HUES64 (cell line): ENCODE measurements around the gene CCR5AS.
"Not testable (repeated sequence)": the region's sequence is repeated elsewhere in the genome, so short reads cannot be mapped to it uniquely, and the experiment has no call there.

Experiments
- H3K27ac ChIP-seq: 2 replicates; pipeline ENCODE4 v1.7.0; 2013; ENCODE audit warnings: low read depth, low read length, inconsistent platforms
- H3K27me3 ChIP-seq: 2 replicates; pipeline ENCODE4 v1.6.1; 2013; ENCODE audit warnings: mild to moderate bottlenecking, low read length; ENCODE audit not compliant: insufficient read depth
- H3K36me3 ChIP-seq: 2 replicates; pipeline ENCODE4 v1.6.1; 2013; ENCODE audit warnings: mild to moderate bottlenecking, low read length; ENCODE audit not compliant: insufficient read depth
- H3K4me1 ChIP-seq: 2 replicates; pipeline ENCODE4 v1.6.1; 2013; ENCODE audit warnings: mild to moderate bottlenecking, low read length, moderate library complexity; ENCODE audit not compliant: insufficient read depth
- H3K4me3 ChIP-seq: 2 replicates; pipeline ENCODE4 v1.5.1; 2013; ENCODE audit warnings: mild to moderate bottlenecking, low read length, moderate library complexity
- H3K9ac ChIP-seq: 2 replicates; pipeline ENCODE4 v1.6.1; 2013; ENCODE audit warnings: mild to moderate bottlenecking, low read depth, low read length
- H3K9me3 ChIP-seq: 2 replicates; pipeline ENCODE4 v1.6.1; 2013; ENCODE audit warnings: low read depth, low read length; ENCODE audit not compliant: insufficient read depth
- WGBS: fragments of 150-250, 120-280 bp; methylation state at CpG from one replicate; pipeline ENCODE4 v1.1.7; 2013; ENCODE audit warnings: missing lambda C conversion rate; 5-methylcytosine and 5-hydroxymethylcytosine counted together

CCR5AS gene

GRCh38 chr3:46414739-46415138 is 7.9 kb upstream of the CCR5AS start:
- no peaks in the 10 kb centered on the region for H3K27me3 ChIP-seq
- no peaks in the 10 kb centered on the region for H3K36me3 ChIP-seq
- H3K9me3 ChIP-seq = no peaks in the 10 kb centered on the region
- H3K4me1 ChIP-seq = no peaks in the 10 kb centered on the region
- WGBS = 90% methylated on average over 4 of the region's 4 CpGs
- no peak overlapping the region for H3K27ac ChIP-seq
- no peak overlapping the region for H3K4me3 ChIP-seq
- no peak overlapping the region for H3K9ac ChIP-seq

GRCh38 chr3:46413951-46414350 is 7.1 kb upstream of the CCR5AS start:
- no peak overlapping the region for H3K27ac ChIP-seq
- no peaks in the 10 kb centered on the region for H3K4me1 ChIP-seq
- H3K4me3 ChIP-seq = no peak overlapping the region
- no peaks in the 10 kb centered on the region for H3K9me3 ChIP-seq
- WGBS = 84% methylated on average over 3 of the region's 5 CpGs
- H3K36me3 ChIP-seq = no peaks in the 10 kb centered on the region
- H3K9ac ChIP-seq = no peak overlapping the region
- no peaks in the 10 kb centered on the region for H3K27me3 ChIP-seq

GRCh38 chr3:46412786-46413298 is 6.0 kb upstream of the CCR5AS start:
- Histone ChIP-seq H3K4me1 (no peaks in the 10 kb centered on the region), H3K9ac (no peak overlapping the region), H3K27me3 (no peaks in the 10 kb centered on the region), H3K4me3 (no peak overlapping the region), H3K9me3 (no peaks in the 10 kb centered on the region), H3K36me3 (no peaks in the 10 kb centered on the region), H3K27ac (no peak overlapping the region)
- WGBS = 88% methylated on average over 3 of the region's 3 CpGs

GRCh38 chr3:46411271-46411670 is 4.4 kb upstream of the CCR5AS start:
- H3K27me3 ChIP-seq = no peaks in the 10 kb centered on the region
- H3K4me1 ChIP-seq = no peaks in the 10 kb centered on the region
- H3K9ac ChIP-seq = no peak overlapping the region
- H3K9me3 ChIP-seq = no peaks in the 10 kb centered on the region
- WGBS = 90% methylated on average over 2 of the region's 2 CpGs
- no peaks in the 10 kb centered on the region for H3K36me3 ChIP-seq
- H3K4me3 ChIP-seq = no peak overlapping the region
- H3K27ac ChIP-seq = no peak overlapping the region

- H3K4me3 ChIP-seq = no peak overlapping the region
- no peaks in the 10 kb centered on the region for H3K36me3 ChIP-seq
- WGBS = 83% methylated on average over 2 of the region's 2 CpGs
- H3K27ac ChIP-seq = no peak overlapping the region
- H3K27me3 ChIP-seq = no peaks in the 10 kb centered on the region
- no peaks in the 10 kb centered on the region for H3K4me1 ChIP-seq
- H3K9ac ChIP-seq = no peak overlapping the region
- no peaks in the 10 kb centered on the region for H3K9me3 ChIP-seq
These were observed 3.8 kb upstream of the CCR5AS start for GRCh38 chr3:46410669-46411068.

GRCh38 chr3:46409739-46410489 is 3.0 kb upstream of the CCR5AS start:
- no peaks in the 10 kb centered on the region for H3K36me3 ChIP-seq
- no peak overlapping the region for H3K9ac ChIP-seq
- no peaks in the 10 kb centered on the region for H3K27me3 ChIP-seq
- H3K27ac ChIP-seq = no peak overlapping the region
- 94% methylated on average over 9 of the region's 9 CpGs for WGBS
- H3K4me3 ChIP-seq = no peak overlapping the region
- H3K9me3 ChIP-seq = no peaks in the 10 kb centered on the region
- H3K4me1 ChIP-seq = no peaks in the 10 kb centered on the region

GRCh38 chr3:46408853-46409252 is 2.0 kb upstream of the CCR5AS start:
- Histone ChIP-seq H3K9ac (no peak overlapping the region), H3K27me3 (no peaks in the 10 kb centered on the region), H3K4me3 (no peak overlapping the region), H3K36me3 (no peaks in the 10 kb centered on the region), H3K4me1 (no peaks in the 10 kb centered on the region), H3K9me3 (no peaks in the 10 kb centered on the region), H3K27ac (no peak overlapping the region)
- 87% methylated on average over 7 of the region's 7 CpGs for WGBS

GRCh38 chr3:46407970-46408369 is 1.1 kb upstream of the CCR5AS start:
- Histone ChIP-seq H3K9ac (no peak overlapping the region), H3K27me3 (no peaks in the 10 kb centered on the region), H3K9me3 (no peaks in the 10 kb centered on the region), H3K27ac (no peak overlapping the region), H3K4me1 (no peaks in the 10 kb centered on the region), H3K4me3 (no peak overlapping the region), H3K36me3 (no peaks in the 10 kb centered on the region)
- 92% methylated on average over 7 of the region's 7 CpGs for WGBS

GRCh38 chr3:46406443-46406787 is 451 bp downstream of the CCR5AS start:
- Histone ChIP-seq H3K27ac (no peak overlapping the region), H3K4me3 (no peak overlapping the region), H3K9me3 (no peaks in the 10 kb centered on the region), H3K9ac (no peak overlapping the region), H3K4me1 (no peaks in the 10 kb centered on the region), H3K27me3 (no peaks in the 10 kb centered on the region), H3K36me3 (no peaks in the 10 kb centered on the region)
- WGBS = 89% methylated on average over 4 of the region's 4 CpGs

GRCh38 chr3:46405301-46406019 is 1.4 kb downstream of the CCR5AS start:
- Histone ChIP-seq H3K9me3 (no peaks in the 10 kb centered on the region), H3K27ac (no peak overlapping the region), H3K4me1 (no peaks in the 10 kb centered on the region), H3K4me3 (no peak overlapping the region), H3K27me3 (no peaks in the 10 kb centered on the region), H3K9ac (no peak overlapping the region), H3K36me3 (no peaks in the 10 kb centered on the region)
- 92% methylated on average over 11 of the region's 11 CpGs for WGBS

GRCh38 chr3:46402902-46403301 is 4.0 kb downstream of the CCR5AS start:
- H3K4me1 ChIP-seq, H3K36me3 ChIP-seq: not testable (repeated sequence)
- WGBS = 97% methylated on average over 4 of the region's 4 CpGs

More at GRCh38 chr3:46402902-46403301, 4.0 kb downstream of the CCR5AS start:
- not testable (repeated sequence) for H3K9ac ChIP-seq, H3K27me3 ChIP-seq, H3K27ac ChIP-seq, H3K4me3 ChIP-seq, H3K9me3 ChIP-seq
